Measurements from ENCODE around the gene AP1B1.
"Not testable (repeated sequence)": the region's sequence is repeated elsewhere in the genome, so short reads cannot be mapped to it uniquely, and the experiment has no call there.

AP1B1 gene

DNA sequence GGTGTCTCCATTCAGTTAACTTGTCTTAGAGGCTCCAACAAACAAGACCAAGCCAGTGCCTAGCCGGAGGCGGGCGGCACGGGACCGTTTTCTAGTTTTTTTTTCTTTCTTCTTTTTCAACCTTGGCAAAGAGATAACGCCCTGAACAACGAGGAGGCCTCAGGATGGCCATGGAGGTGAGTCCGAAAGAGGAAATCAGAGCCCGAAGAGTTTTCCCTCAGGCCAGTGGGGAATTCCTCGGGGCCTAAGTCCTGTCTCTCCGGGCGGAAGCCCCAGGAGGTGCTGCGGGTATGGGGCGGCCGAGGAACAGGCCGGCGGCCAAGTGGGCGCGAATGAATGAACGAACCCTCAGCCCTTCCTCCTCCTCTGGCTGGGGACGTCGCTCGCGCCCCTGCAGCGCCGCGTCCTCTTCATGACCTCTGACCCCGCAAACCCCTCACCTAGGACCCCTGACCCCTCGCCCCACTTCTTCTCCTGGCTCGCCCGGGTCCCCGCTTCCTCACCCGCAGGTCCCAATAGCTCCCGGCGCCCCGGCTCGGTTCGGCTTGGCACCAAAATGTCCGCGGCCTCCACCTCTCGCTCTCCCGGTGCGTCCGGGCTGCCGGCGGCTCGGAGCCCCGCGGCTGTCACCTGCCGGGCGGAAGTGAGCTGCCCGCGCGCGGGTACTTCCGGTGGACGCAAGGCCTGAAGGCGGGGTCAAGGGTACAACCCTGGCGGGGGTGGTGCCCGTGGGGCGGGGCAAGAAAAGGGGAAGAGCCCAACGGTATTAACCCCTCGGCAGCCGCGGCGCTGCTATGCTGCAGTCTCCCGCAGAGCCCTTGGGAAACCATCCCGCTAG is at the start of gene AP1B1:
TSS of gene AP1B1 (minus strand) at position 650 of the 838 bp plus-strand sequence. CDS start 21,327 bp downstream, outside the sequence.
- DNase-seq (ENCODE audit: low spot score): peak; percentile 97

DNA sequence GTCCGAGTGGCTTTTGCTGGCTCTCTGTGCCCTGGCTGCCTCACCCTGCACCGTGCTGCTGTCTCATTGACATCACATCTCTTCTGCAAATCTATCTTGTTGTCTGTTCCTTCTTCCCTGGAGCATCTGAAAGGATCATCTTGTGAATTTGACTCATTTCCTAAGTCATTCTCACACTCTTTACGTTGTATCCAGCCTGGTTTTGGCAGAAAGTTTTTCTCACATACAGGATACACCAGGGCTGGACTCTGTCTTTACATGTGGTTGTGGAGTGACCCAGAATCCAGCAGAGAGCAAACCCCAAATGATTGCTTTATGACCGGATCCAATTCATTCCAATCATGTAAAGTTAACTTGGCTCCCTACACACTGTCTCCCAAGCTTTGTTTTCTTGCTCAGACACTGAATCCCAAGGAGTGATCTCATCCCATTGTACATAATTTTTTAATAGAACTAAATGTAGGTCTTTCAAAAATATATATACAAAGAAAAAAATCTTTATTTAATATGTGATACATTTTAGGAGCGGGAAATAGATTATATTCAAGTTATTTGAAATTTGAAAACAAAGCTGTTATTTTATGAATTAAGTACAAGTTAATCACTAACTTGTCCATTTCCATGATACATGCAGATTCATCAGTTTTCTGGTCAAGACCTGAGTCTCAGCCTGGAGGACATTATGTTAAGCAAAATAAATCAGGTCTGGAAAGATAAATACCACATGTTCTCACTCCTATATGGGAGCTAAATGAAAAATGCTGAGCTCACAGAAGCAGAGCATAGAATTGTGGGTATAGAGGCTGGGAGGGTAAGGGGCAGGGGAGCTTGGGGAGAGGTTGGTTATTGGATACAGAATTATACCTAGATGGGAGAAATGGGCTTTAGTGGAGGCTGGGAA is 47.1 kb upstream of the AP1B1 start:
- no peak for DNase-seq (ENCODE audit: low spot score)

DNA sequence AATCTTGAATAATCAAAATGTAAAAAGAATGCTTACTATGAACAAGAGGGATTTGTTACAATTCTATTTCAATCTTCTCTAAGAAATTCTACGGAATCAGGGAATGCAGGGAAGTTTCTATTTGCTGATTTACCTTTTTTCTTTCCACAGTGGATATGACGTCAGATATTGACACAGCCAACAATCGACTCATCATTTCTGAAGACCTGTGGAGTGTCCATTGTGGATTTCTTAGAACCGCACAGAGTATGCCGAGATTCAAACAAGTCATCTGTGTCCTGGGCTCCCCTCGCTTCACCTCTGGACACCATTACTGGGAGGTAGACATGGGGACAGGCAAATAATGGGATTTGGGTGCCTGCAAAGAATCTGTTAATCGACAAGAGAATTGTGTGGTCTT is 45.9 kb upstream of the AP1B1 start:
- DNase-seq (ENCODE audit: low spot score): no peak

DNA sequence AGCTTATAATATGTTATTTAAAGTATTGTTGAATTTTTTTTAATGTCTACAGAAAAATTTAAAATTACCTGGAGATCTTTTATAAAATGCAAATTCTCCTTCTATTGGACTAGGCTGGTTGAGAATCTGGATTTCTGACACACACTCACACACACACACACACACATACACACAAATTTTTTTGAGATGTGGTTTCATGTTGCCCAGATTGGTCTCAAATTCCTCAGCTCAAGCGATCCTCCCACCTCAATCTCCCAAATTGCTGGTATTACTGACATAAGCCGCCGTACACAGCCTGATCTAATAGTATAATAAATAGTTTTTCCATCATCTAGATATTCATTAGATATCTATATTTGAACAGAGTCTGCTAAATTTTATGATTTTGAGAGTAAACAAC is 45.5 kb upstream of the AP1B1 start:
- no peak for DNase-seq (ENCODE audit: low spot score)

DNA sequence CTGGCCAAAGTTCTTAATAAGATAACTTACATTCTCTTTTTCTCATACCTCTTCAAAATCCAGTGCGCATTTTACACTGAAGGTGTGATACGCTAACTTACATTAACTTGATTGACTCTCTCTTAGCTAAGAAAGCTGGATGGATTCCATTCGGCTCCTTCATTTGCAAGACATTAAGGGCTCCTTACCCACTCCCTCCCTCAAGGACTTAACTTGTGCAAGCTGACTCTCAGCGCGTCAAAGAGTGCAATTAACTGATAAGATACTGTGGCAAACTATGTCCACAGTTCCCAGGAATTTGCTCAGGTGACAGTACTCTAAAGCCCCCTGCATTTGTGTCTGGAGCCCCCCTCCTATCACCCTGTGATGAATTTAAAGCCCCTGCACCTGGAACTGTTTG is 43.6 kb upstream of the AP1B1 start:
- DNase-seq (ENCODE audit: low spot score): no peak

DNA sequence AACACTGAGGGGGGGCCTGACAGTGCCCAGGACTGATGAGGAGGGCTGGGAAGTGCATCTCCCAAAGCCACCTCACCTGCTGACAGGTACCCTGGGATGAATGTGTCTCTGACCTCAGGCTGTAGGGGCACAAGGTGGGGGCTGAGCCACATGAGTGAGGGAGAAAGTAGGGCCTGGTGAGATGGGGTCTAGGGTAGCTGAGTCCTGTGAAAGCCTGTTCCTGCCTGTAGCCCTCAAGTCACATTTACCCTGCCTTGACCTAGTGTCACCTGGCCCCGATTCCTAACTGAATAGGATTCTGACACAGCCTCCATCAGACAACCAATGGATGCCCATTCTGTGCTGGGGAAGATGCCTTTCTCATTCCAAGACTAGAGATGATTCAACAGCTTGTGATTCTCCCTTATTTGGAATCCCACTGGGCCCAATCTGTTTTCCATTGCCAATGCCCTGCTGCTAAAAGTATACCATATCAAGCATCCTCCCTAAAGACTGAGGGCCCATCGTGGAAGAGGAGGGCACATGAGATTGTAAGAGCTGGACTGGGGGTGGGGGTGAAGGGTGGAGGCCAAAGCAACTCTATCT is 38.9 kb upstream of the AP1B1 start:
- no peak for DNase-seq (ENCODE audit: low spot score)

DNA sequence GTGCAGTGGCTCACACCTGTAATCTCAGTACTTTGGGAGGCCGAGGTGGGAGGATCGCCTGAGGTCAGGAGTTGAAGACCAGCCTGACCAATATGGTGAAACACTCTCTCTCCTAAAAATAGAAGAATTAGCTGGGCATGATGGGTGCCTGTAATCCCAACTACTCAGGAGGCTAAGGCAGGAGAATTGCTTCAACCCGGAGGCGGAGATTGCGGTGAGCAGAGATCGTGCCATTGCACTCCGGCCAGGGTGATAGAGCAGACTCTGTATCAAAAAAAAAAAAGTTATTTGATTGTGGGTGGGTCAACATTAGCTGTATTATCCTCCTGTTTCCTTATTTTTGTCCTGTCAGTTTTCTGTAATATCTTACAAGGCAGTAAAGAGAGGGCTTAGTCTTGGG is 38.1 kb upstream of the AP1B1 start:
- no peak for DNase-seq (ENCODE audit: low spot score)

DNA sequence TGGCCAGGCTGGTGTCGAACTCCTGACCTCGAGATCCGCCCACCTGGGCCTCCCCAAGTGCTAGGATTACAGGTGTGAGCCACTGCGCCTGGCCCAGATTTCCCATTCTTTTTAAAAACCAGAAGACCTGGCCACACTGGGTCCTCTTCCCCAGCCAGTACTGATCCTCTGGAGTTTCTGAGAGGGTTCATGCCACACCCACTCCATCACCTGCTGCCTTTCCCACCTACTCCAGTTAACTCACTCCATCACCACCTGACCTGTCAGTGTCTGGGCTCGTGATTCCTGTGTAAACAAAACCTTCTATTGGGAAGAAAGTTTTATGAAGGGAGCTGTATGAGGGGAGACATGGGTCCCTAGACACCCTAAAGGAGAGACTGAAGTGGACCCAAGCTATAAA is 30.3 kb upstream of the AP1B1 start:
- not testable (repeated sequence) for DNase-seq (ENCODE audit: low spot score)

DNA sequence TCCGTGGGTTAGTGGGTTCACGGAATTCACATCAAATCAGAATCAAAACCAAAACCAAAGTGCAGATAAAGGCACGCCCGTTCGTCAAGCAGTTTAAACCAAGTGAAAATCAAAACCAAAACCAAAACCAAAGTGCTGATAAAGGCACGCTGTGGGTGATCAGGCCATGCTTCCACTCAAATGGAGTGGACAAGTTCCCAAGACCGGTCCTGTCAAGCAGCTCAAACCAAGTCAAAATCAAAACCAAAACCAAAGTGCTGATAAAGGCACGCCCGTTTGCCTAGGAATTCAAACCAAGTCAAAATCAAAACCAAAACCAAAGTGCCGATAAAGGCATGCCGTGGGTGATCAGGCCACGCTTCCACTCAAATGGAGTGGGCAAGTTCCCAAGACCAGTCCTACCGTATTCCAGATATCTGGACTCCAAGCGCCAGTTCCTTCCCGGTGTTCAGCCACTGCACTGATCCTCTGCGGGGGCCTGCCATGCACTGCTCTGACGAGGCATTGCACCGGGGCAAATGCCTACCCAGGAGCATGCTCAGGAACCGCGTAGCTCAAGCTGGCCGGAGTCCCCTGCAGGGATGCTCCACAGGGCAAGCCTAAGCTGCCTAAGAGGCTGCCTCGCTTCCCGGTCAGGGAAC is 26.7 kb upstream of the AP1B1 start:
- DNase-seq (ENCODE audit: low spot score): not testable (repeated sequence)

DNA sequence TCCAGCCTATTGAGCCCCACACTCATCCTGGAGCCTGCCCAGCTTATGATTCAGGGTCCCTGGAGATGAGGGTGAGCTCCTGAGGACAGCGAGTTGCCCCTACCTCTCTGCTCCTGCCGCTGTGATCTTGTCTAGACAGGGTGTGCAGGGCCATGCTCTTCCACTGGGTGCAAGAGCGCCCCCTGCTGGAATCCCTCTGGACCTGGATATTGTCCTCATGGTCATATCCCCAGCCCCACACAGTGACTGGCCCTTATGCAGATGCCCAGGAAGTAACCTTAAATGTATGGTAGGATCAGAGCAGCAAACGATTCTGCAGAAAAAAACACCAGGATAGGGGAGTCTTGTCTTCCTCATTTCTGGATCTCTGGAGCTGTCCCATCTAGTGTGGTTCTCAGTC is 24.4 kb upstream of the AP1B1 start:
- not testable (repeated sequence) for DNase-seq (ENCODE audit: low spot score)

DNA sequence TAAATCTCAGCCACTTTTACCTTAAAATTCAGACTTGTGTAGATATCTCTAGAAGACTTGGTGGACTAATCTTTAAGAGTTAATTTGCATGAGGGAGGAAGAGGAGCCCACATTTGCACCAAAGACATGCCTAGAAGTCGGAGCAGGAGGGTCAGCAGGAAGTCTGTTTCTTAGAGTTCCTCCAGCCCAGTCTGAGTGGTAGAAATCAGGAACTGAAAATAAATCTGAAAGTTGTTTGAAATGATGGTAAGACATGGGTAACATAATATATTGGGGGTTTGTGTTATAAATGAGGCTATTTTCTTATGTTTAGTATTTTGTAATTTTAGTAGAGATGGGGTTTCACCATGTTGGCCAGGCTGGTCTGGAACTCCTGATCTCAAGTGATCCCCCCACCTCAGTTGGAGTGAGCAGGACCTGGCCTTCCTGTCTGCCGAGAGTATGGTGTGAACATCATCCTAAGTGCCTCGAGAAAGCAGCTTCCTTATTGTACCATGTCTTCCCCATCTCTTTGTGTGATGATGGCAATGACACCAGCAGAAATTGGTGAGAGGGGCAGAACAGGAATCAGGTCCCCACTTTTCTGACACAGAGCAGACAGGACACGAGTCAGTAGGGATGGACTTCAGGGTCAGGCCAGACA is 23.3 kb upstream of the AP1B1 start:
- not testable (repeated sequence) for DNase-seq (ENCODE audit: low spot score)

DNA sequence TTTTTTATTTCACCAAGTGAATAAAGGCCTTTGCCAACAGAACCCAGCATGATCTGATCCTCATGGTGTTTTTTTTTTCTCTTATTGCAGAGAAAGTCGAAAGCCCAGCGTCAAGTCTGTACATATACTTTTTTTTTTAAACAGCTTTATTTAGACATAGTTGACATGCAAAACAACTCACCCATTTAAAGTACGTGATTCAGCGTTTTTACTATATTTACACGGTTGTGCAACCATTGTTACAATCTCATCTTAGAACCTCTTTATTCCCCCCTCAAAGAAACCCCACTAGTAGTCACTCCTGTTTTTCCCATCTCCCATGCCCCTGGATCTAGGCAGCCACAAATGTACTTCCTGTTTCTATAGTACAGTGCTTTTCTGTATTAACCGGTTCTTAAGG is 20.6 kb upstream of the AP1B1 start:
- DNase-seq (ENCODE audit: low spot score): no peak

DNA sequence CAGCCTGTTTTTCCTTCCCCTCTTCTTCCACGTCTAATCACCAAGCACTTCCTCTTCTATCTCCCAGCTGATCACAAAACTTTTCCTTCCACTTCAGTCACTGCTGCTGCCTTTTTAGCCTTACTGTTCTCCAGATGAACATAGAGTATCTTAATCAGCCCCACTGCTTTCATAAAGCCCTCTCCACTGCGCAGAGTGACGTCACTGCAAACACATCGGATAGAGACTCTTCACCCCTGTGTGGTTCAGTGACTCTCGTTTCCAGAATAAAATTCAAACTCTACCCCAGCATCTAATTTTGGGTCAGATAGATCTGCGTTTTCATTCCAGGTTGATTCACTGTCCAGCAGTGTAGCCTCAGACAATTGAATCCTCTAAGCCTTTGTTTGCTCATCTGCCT is 13.2 kb upstream of the AP1B1 start:
- not testable (repeated sequence) for DNase-seq (ENCODE audit: low spot score)

DNA sequence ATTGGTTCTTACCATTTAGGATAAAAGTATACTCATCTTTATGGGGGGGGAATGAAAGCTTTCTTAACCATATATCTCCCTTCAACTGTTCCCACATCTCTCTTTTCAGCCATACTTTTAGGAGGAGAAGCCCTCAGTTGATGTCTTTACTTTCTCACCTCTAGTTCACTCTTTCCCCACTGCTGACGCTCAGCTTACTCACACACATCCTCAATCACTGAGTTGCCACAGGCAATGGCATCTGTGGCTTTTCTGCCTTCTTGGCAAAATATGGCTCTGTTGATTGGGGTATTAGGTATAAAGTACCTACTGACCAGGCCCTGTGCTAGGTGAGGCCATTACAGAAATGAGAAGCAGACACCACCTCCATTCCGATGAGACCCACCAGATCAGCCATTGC is 12.2 kb upstream of the AP1B1 start:
- no peak for DNase-seq (ENCODE audit: low spot score)

DNA sequence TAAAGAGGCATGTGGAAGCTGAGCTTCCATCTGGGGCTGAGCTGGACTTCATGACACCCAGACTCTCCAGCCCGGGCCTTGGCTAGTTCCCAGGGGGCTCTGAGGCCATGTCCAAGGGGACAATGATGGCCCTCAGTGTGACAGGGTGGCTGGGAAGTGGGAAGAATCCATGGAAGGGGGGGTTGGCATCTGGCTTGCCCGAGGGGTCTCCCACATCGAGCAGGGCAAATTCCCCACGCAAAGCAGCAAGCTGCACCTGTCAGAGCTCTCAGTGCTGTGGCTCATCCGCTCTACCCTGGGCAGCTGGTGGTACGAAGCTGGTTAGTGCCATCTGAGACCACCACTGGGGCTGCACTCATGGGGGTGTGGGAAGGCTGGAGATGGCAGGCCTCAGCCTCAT is 9.4 kb upstream of the AP1B1 start:
- DNase-seq (ENCODE audit: low spot score): no peak

DNA sequence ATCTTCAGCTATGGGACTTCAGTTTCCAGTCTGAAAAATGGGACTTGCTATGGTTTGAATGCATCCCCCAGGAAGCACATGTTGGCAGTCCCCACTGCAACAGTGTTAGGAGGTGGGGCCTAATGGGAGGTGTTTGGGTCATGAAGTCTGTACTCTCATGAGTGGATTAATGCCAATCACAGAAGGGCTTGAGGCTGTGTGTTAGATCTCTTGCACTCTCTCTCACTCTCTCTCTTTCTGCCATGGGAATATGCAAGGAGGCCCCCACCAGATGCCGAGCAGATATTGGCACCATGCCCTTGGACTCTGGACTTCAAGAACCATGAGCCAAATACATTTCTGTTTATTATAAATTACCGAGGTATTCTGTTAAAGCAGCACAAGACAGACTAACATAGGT is 7.8 kb upstream of the AP1B1 start:
- no peak for DNase-seq (ENCODE audit: low spot score)

DNA sequence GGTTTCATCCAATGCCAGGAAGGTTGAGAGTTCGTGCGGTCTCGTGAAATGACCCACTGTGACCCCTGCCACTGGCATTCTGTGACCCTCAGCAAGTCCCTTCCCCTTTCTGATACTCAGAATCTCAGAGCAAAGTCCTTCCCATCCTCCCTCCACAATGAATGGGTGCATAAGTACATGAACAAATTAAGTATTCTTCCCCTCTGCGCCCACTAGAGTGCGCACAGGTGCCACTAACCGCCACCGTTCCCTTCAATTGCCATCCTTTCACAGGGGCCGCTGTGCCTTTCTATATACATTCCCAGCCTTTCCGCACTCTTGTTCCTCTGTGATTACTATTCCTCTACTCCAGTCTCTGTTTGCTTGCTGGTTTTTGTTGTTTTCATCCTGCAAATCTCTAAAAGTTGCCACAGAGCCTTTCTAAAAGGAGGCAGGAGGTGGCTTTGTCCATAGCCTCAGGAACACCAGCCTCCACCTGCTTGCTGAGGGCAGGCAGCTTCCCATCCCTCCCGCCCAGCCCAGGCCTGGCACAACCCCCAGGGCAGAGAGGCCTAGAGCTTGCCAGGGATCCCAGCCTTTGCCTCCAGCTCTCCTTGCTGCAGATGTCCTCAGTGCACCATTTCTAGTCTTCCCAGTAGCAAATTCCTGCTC is 6.7 kb upstream of the AP1B1 start:
- DNase-seq (ENCODE audit: low spot score): peak; percentile 79

DNA sequence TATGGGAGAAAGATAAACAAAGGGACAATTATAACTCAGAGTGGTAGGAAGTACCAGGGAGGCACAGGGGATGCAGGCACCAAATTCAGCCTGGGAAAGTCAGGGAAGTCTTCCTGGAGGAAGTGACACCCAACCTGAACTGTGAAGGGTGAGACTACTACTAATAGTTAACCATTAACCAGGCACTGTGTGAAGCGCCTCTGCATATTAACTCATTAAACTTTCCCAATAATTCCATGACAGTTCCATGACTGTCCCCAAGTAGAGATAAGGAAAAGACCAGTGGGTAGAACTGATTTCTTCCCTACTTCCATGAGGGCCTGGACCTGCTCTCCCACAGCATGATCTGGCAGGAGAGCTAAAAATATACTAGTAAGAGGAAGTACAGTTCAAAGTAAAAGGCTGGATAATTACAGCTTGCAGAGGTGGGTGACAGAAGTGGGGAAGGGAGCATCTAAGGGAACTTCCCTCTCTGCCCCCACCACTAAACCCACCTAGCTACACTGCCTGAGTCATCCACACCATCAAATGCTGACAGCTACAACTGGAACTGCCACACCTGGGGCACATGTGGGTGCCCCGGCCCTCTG is 4.7 kb upstream of the AP1B1 start:
- DNase-seq (ENCODE audit: low spot score): no peak

DNA sequence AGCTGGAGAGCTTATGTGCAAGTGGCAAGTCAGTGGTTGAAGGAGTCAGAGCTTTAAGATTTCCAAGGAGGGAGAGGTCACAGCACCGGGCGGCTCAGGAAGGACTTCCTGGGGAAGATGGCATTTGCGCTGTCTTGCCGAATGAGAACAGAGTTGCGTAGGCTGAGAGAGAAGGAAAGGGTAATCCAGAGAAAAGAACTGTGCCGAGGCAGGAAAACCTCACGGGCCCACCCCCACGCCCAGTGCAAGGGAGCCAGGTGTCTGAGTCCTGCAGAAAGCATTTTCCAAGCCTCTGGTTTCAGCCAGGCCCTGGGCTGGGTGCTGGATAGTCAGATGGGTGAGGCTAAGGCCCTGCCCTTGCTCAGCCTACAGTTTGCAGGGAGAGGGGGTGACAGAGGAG is 3.2 kb upstream of the AP1B1 start:
- DNase-seq (ENCODE audit: low spot score): no peak

DNA sequence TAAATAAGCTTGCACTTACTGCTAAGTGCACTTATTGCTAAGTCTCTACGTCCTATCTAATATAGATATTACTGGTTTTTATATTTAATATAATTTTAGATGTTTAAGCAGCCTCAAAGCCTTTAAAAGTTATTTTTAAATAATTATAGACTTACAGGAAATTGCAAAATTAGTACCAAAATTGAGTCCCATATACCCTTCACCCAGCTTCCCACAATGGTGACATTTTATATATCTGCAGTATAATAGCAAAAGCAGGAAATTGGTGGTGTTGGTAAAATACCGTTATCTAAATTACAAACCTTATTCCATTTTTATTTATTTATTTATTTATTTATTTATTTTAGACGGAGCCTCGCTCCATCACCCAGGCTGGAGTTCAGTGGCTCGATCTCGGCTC is 1.9 kb upstream of the AP1B1 start:
- no peak for DNase-seq (ENCODE audit: low spot score)

DNA sequence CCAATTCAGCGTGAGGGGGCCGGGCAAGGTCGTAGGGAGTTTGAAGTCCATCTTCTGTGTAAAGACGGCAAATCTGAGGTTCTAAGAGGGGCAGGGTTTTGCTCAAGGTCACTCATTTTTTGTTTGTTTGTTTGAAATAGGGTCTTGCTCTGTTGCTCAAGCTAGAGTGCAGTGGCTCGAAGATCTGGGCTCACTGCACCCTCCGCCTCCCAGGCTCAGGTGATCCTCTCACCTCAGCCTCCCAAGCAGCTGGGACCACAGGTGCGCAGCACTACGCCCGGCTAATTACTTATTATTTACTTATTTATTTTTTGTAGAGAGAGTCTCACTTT is 355 bp upstream of the AP1B1 start:
- DNase-seq (ENCODE audit: low spot score): no peak
